HL-60 (cell line): ENCODE data around the gene NPAS2.

Experiments used
- DNase-seq, 2 experiments: peaks; one replicate each; pipeline ENCODE4 v3.0.0-alpha.2; 2010 to 2020; ENCODE audit warnings: low read depth in 1 of 2, low spot score in 1 of 2
- H3K27ac ChIP-seq: fragments of 250-450 bp; sonication (Bioruptor Pico); replicated peaks from 2 replicates; pipeline ENCODE4 v1.5.1; 2020; ENCODE audit warnings: mild to moderate bottlenecking, moderate library complexity
- H3K27me3 ChIP-seq: fragments of 250-450 bp; sonication (Bioruptor Pico); 2 replicates; pipeline ENCODE4 v1.5.1; 2021; ENCODE audit warnings: mild to moderate bottlenecking, moderate library complexity; ENCODE audit not compliant: insufficient read depth, poor library complexity, severe bottlenecking
- H3K4me3 ChIP-seq: replicated peaks from 2 replicates; pipeline ENCODE4 v1.5.1; 2011; ENCODE audit warnings: mild to moderate bottlenecking, control low read depth, low read length; ENCODE audit not compliant: insufficient read depth
- GABPA ChIP-seq: IDR thresholded peaks from 2 replicates; pipeline ENCODE4 v1.6.1; 2012; ENCODE audit warnings: low read depth
- POLR2AphosphoS5 ChIP-seq: IDR thresholded peaks from 2 replicates; pipeline ENCODE4 v1.6.1; 2012; ENCODE audit warnings: low read depth
- SPI1 ChIP-seq: IDR thresholded peaks from 2 replicates; pipeline ENCODE4 v1.6.1; 2012; ENCODE audit warnings: low read depth, mild to moderate bottlenecking, borderline replicate concordance
- TF ChIP-seq, protein P1 (sequence below): IDR thresholded peaks from 2 replicates; pipeline ENCODE4 v1.6.1; 2012; ENCODE audit warnings: low read depth; ENCODE audit not compliant: insufficient replicate concordance
- TF ChIP-seq, protein P2 (sequence below): IDR thresholded peaks from one replicate; pipeline ENCODE4 v1.5.1; 2011; ENCODE audit warnings: low read length, control low read depth, inconsistent platforms; ENCODE audit not compliant: insufficient read depth

The NPAS2 gene

DNA sequence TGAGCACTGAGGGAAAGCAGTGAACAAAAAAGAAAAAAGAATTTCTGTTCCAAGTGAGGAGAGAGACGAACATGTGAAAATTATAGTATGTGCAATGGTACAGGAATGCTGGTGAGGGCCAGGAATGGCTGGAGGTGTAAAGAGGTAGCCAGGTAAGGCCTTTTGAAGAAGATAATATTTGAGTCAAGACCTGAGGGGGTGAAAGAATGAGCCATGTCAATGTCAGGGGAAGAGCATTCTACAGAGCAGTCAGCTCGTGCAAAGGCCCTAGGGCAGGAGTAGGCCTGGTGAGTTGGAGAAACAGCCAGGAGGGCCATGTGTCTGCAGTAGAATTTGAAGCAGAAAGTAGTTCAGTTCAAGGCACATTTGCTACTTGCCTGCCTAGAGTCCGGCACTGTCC lies 169.7 kb downstream of the NPAS2 start:
- Histone ChIP-seq H3K4me3 (no peak overlapping the region), H3K27ac (no peak overlapping the region), H3K27me3 (no peaks in the 10 kb centered on the region)
- DNase-seq, result no peak
- TF ChIP-seq, protein P1, sequence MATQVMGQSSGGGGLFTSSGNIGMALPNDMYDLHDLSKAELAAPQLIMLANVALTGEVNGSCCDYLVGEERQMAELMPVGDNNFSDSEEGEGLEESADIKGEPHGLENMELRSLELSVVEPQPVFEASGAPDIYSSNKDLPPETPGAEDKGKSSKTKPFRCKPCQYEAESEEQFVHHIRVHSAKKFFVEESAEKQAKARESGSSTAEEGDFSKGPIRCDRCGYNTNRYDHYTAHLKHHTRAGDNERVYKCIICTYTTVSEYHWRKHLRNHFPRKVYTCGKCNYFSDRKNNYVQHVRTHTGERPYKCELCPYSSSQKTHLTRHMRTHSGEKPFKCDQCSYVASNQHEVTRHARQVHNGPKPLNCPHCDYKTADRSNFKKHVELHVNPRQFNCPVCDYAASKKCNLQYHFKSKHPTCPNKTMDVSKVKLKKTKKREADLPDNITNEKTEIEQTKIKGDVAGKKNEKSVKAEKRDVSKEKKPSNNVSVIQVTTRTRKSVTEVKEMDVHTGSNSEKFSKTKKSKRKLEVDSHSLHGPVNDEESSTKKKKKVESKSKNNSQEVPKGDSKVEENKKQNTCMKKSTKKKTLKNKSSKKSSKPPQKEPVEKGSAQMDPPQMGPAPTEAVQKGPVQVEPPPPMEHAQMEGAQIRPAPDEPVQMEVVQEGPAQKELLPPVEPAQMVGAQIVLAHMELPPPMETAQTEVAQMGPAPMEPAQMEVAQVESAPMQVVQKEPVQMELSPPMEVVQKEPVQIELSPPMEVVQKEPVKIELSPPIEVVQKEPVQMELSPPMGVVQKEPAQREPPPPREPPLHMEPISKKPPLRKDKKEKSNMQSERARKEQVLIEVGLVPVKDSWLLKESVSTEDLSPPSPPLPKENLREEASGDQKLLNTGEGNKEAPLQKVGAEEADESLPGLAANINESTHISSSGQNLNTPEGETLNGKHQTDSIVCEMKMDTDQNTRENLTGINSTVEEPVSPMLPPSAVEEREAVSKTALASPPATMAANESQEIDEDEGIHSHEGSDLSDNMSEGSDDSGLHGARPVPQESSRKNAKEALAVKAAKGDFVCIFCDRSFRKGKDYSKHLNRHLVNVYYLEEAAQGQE, result no peak
- no peak for TF ChIP-seq SPI1
- TF ChIP-seq GABPA, result no peak
- TF ChIP-seq POLR2AphosphoS5, result no peak
- TF ChIP-seq, protein P2, sequence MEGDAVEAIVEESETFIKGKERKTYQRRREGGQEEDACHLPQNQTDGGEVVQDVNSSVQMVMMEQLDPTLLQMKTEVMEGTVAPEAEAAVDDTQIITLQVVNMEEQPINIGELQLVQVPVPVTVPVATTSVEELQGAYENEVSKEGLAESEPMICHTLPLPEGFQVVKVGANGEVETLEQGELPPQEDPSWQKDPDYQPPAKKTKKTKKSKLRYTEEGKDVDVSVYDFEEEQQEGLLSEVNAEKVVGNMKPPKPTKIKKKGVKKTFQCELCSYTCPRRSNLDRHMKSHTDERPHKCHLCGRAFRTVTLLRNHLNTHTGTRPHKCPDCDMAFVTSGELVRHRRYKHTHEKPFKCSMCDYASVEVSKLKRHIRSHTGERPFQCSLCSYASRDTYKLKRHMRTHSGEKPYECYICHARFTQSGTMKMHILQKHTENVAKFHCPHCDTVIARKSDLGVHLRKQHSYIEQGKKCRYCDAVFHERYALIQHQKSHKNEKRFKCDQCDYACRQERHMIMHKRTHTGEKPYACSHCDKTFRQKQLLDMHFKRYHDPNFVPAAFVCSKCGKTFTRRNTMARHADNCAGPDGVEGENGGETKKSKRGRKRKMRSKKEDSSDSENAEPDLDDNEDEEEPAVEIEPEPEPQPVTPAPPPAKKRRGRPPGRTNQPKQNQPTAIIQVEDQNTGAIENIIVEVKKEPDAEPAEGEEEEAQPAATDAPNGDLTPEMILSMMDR, result no peak

DNA sequence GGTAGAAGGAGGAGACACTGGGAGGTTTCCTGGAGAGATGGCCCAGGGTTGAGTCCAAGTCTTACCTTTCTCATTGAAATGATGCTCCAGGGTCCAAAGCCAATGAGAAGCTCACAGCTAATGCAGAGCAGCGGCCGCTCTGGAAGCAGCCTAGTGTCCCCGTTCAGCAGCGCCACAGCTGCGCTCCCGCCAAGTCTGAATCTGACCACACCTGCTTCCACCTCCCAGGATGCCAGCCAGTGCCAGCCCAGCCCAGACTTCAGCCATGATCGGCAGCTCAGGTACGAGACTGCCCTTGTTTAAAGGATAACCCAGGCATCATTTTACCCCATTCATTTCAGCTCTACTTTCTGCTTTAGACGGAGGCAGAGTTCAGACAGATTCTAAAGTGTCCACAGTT lies 170.2 kb downstream of the NPAS2 start:
- H3K27me3 ChIP-seq, result no peaks in the 10 kb centered on the region
- TF ChIP-seq, protein P1, result no peak
- TF ChIP-seq, protein P2, result no peak
- TF ChIP-seq POLR2AphosphoS5, result no peak
- no peak for TF ChIP-seq GABPA
- no peak for TF ChIP-seq SPI1
- DNase-seq, result no peak
- H3K4me3 ChIP-seq, result no peak overlapping the region
- no peak overlapping the region for H3K27ac ChIP-seq

DNA sequence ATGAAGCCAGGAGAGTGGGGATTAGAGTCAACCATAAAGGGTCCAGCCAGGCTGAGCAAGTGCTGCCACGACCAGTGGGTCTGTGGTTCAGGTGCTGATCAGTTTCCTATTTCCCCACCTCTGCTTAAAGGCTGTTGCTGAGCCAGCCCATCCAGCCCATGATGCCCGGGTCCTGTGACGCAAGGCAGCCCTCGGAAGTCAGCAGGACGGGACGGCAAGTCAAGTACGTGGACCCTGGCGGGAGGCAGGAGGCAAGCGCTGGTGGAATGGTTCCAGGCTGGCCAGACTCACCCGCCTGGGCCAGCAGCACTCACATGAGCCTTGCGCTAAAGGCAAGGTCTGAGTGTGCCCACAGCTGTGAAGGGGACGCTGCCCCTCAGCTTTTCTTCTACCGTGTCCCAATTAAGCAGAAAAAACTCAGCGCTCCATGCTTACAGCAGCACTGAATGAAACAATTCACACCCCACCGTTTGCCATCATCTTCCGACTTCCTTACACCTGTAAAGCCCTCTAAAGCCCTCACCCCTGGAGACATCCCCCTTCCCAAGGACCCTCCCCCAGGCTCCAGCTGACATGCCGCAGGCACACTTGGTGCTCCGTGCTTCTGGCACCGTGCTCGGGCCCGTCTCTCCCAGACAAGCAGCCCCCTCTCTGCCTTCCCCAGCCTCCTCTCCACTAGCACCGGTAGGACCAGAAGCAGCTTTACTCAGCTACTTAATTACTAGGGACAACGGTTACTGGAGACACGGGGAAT lies 170.9 kb downstream of the NPAS2 start:
- TF ChIP-seq POLR2AphosphoS5, result no peak
- TF ChIP-seq, protein P1, result no peak
- no peak for TF ChIP-seq SPI1
- no peak for TF ChIP-seq GABPA
- TF ChIP-seq, protein P2, result no peak
- Histone ChIP-seq H3K4me3 (no peak overlapping the region), H3K27me3 (no peaks in the 10 kb centered on the region), H3K27ac (no peak overlapping the region)
- no peak for DNase-seq
